CD4-positive, alpha-beta T cell treated with Interferon gamma for 1 hour (primary cell): ENCODE results near the gene CRHR2.
"Not testable (repeated sequence)": the region's sequence is repeated elsewhere in the genome, so short reads cannot be mapped to it uniquely, and the experiment has no call there.

ENCODE experiments used
- DNase-seq: peaks from one replicate; pipeline ENCODE4 v3.0.0-alpha.2; 2020

Gene CRHR2

GRCh38 chr7:30652132-30652531, 30.1 kb downstream of the CRHR2 start:
- no peak for DNase-seq

GRCh38 chr7:30650421-30650808, 31.8 kb downstream of the CRHR2 start:
- no peak for DNase-seq

GRCh38 chr7:30649717-30650420, 32.4 kb downstream of the CRHR2 start:
- DNase-seq: no peak

- no peak for DNase-seq
Observed at GRCh38 chr7:30648744-30649540, 33.3 kb downstream of the CRHR2 start.

GRCh38 chr7:30647589-30648364, 34.5 kb downstream of the CRHR2 start:
- DNase-seq: no peak

GRCh38 chr7:30646154-30646553, 36.1 kb downstream of the CRHR2 start:
- DNase-seq: no peak

GRCh38 chr7:30645661-30646060, 36.6 kb downstream of the CRHR2 start:
- no peak for DNase-seq

- no peak for DNase-seq
Observed at GRCh38 chr7:30644286-30644955, 37.8 kb downstream of the CRHR2 start.

GRCh38 chr7:30642789-30643188, 39.5 kb downstream of the CRHR2 start:
- no peak for DNase-seq

- not testable (repeated sequence) for DNase-seq
Observed at GRCh38 chr7:30642322-30642721, 39.9 kb downstream of the CRHR2 start.

- no peak for DNase-seq
Observed at GRCh38 chr7:30635798-30636197, 46.5 kb downstream of the CRHR2 start.

GRCh38 chr7:30634634-30635201, 47.5 kb downstream of the CRHR2 start:
- DNase-seq: no peak

- no peak for DNase-seq
Observed at GRCh38 chr7:30634193-30634626, 48.0 kb downstream of the CRHR2 start.

GRCh38 chr7:30633223-30633622, 49.0 kb downstream of the CRHR2 start:
- DNase-seq: no peak

- no peak for DNase-seq
Observed at GRCh38 chr7:30630986-30631385, 51.3 kb downstream of the CRHR2 start.

GRCh38 chr7:30627026-30627425, 55.2 kb downstream of the CRHR2 start:
- no peak for DNase-seq

GRCh38 chr7:30625283-30625682, 57.0 kb downstream of the CRHR2 start:
- no peak for DNase-seq

- DNase-seq: no peak
Observed at GRCh38 chr7:30618961-30619360, 63.3 kb downstream of the CRHR2 start.

GRCh38 chr7:30618080-30618676, 64.1 kb downstream of the CRHR2 start:
- DNase-seq: no peak

GRCh38 chr7:30617359-30617758, 64.9 kb downstream of the CRHR2 start:
- no peak for DNase-seq

- DNase-seq: no peak
Observed at GRCh38 chr7:30616318-30616717, 65.9 kb downstream of the CRHR2 start.
